Measurements from ENCODE around the gene TMCC1. TPM values are rescaled to one million over a fixed set of nuclear protein-coding genes. Genes with fewer than 3 reads are reported as not detected.

TMCC1 gene
- total and polyA plus RNA-seq, 4 donors, result 10.2 to 60.0 (median 11.0) TPM

GRCh38 chr3:129618186-129618820 is 275.2 kb downstream of the TMCC1 start:
- Histone ChIP-seq H3K4me1 (ENCODE audit: control insufficient read depth in 4 of 4, insufficient read depth in 4 of 4, low read length in 3 of 4) (peaks cover 5 to 19% (median 8%) of the 10 kb centered on the region in 4 donors), H3K36me3 (ENCODE audit: control insufficient read depth in 4 of 4, insufficient read depth in 3 of 4, low read depth in 1 of 4, low read length in 3 of 4) (no peaks in the 10 kb centered on the region), H3K9ac (ENCODE audit: low read depth in 1 of 2, low read length in 2 of 2) (no peak overlapping the region), H3K27ac (ENCODE audit: low read depth in 1 of 2, low read length in 2 of 2) (peak overlapping the region in 1 of 2 donors; percentile 25), H3K27me3 (ENCODE audit: control insufficient read depth in 4 of 4, insufficient read depth in 4 of 4, low read length in 3 of 4) (no peaks in the 10 kb centered on the region), H3K4me3 (ENCODE audit: low read depth in 1 of 3, low read length in 3 of 3) (no peak overlapping the region), H3K9me3 (ENCODE audit: control insufficient read depth in 4 of 4, low read length in 3 of 4) (no peaks in the 10 kb centered on the region)
- 77% methylated on average over 15 of the region's 15 CpGs for WGBS
- TF ChIP-seq GABPA (IDR thresholded peaks at IDR 0.05 in 1 of 2, conservative IDR thresholded peaks at IDR 0.05 in 1 of 2), result no peak
- no peak for TF ChIP-seq SP1 (IDR thresholded peaks at IDR 0.05)
- no peak for TF ChIP-seq NR2F2 (IDR thresholded peaks at IDR 0.05)
- TF ChIP-seq HNF4G (IDR thresholded peaks at IDR 0.05), result no peak
- TF ChIP-seq MAX (IDR thresholded peaks at IDR 0.05), result no peak
- no peak for TF ChIP-seq YY1 (IDR thresholded peaks at IDR 0.05)
- no peak for TF ChIP-seq RXRA (IDR thresholded peaks at IDR 0.05)
- TF ChIP-seq RAD21 (IDR thresholded peaks at IDR 0.05), result no peak
- TF ChIP-seq FOXA1 (IDR thresholded peaks at IDR 0.05), result no peak
- TF ChIP-seq ZBTB33 (IDR thresholded peaks at IDR 0.05), result no peak
- DNase-seq (ENCODE audit: low spot score), result no peak

GRCh38 chr3:129617381-129618185 is 275.9 kb downstream of the TMCC1 start:
- Histone ChIP-seq H3K27me3 (ENCODE audit: control insufficient read depth in 4 of 4, insufficient read depth in 4 of 4, low read length in 3 of 4) (no peaks in the 10 kb centered on the region), H3K27ac (ENCODE audit: low read depth in 1 of 2, low read length in 2 of 2) (peak overlapping the region in 1 of 2 donors; percentile 42), H3K4me3 (ENCODE audit: low read depth in 1 of 3, low read length in 3 of 3) (no peak overlapping the region), H3K9ac (ENCODE audit: low read depth in 1 of 2, low read length in 2 of 2) (no peak overlapping the region), H3K4me1 (ENCODE audit: control insufficient read depth in 4 of 4, insufficient read depth in 4 of 4, low read length in 3 of 4) (peaks cover 5 to 18% (median 8%) of the 10 kb centered on the region in 4 donors), H3K9me3 (ENCODE audit: control insufficient read depth in 4 of 4, low read length in 3 of 4) (no peaks in the 10 kb centered on the region), H3K36me3 (ENCODE audit: control insufficient read depth in 4 of 4, insufficient read depth in 3 of 4, low read depth in 1 of 4, low read length in 3 of 4) (no peaks in the 10 kb centered on the region)
- no peak for DNase-seq (ENCODE audit: low spot score)
- no peak for TF ChIP-seq EGR1 (IDR thresholded peaks at IDR 0.05; ENCODE audit: low read depth in 2 of 2)
- no peak for TF ChIP-seq REST (IDR thresholded peaks at IDR 0.05)
- WGBS, result 89% methylated on average over 12 of the region's 12 CpGs

Data from liver (tissue), 9 donors.